ENCODE measurements around the gene PRKCZ.

PRKCZ gene

GRCh38 chr1:2181752-2182151, 131.5 kb downstream of the PRKCZ start:
- no peak for DNase-seq

- no peak for DNase-seq
Measured at GRCh38 chr1:2182376-2182775, 132.2 kb downstream of the PRKCZ start.

- DNase-seq: no peak
Measured at GRCh38 chr1:2183937-2184334, 133.7 kb downstream of the PRKCZ start.

- no peak for DNase-seq
Measured at GRCh38 chr1:2184531-2184930, 134.3 kb downstream of the PRKCZ start.

GRCh38 chr1:2184934-2185333, 134.7 kb downstream of the PRKCZ start:
- no peak for DNase-seq

GRCh38 chr1:2185880-2186855, 136.0 kb downstream of the PRKCZ start:
- no peak for DNase-seq

- DNase-seq: no peak
Measured at GRCh38 chr1:2186901-2187300, 136.7 kb downstream of the PRKCZ start.

GRCh38 chr1:2187619-2188018, 137.4 kb downstream of the PRKCZ start:
- DNase-seq: no peak

- DNase-seq: no peak
Measured at GRCh38 chr1:2188336-2188735, 138.1 kb downstream of the PRKCZ start.

- peak; percentile 86 for DNase-seq
Measured at GRCh38 chr1:2189459-2190425, 139.5 kb downstream of the PRKCZ start.

GRCh38 chr1:2190491-2190976, 140.3 kb downstream of the PRKCZ start:
- no peak for DNase-seq

- no peak for DNase-seq
Measured at GRCh38 chr1:2192031-2192995, 142.1 kb downstream of the PRKCZ start.

- no peak for DNase-seq
Measured at GRCh38 chr1:2193514-2194281, 143.5 kb downstream of the PRKCZ start.

GRCh38 chr1:2194319-2194897, 144.2 kb downstream of the PRKCZ start, which contains the start of gene FAAP20:
Gene FAAP20, minus strand, starts transcription at chr1:2194772. Its CDS starts 23 bp downstream, at chr1:2194749.
- DNase-seq: peak; percentile 70

GRCh38 chr1:2194898-2195673, 144.9 kb downstream of the PRKCZ start:
- peak; percentile 80 for DNase-seq

GRCh38 chr1:2195785-2196184, 145.6 kb downstream of the PRKCZ start:
- no peak for DNase-seq

GRCh38 chr1:2196901-2197638, 146.9 kb downstream of the PRKCZ start:
- no peak for DNase-seq

GRCh38 chr1:2197707-2198165, 147.5 kb downstream of the PRKCZ start:
- no peak for DNase-seq

GRCh38 chr1:2198571-2198970, 148.4 kb downstream of the PRKCZ start:
- DNase-seq: no peak

All from activated gamma-delta T cell (primary cell).